CD4-positive, alpha-beta memory T cell (primary cell): ENCODE data around the gene CCM2. TPM values are rescaled to one million over a fixed set of nuclear protein-coding genes. Genes with fewer than 3 reads are reported as not detected.

Source experiments
- CTCF ChIA-PET: fragments of 350-600 bp; sonication (Branson Sonifier 250); formaldehyde crosslinking; loops from one replicate; lab custom pipeline; 2021; ENCODE audit warnings: inconsistent platforms; ENCODE audit not compliant: partially characterized antibody; lab: Charles Lee
- POLR2A ChIA-PET: fragments of 350-600 bp; sonication (Branson Sonifier 250); formaldehyde crosslinking; loops from one replicate; lab custom pipeline; 2021; ENCODE audit not compliant: partially characterized antibody; lab: Charles Lee
- DNase-seq, 5 donors: peaks; one replicate each; pipeline versions ENCODE4 v3.0.0 to v3.0.0-alpha.2; 2020 to 2022; ENCODE audit warnings: mixed read lengths in 1 of 5
- H3K27ac ChIP-seq: one replicate; pipeline ENCODE4 v1.7.0; 2013; ENCODE audit warnings: low read depth, low read length
- H3K27me3 ChIP-seq: 2 replicates; pipeline ENCODE4 v1.7.0; 2013; ENCODE audit warnings: mild to moderate bottlenecking, low read length, moderate library complexity; ENCODE audit not compliant: insufficient read depth
- H3K36me3 ChIP-seq: 2 replicates; pipeline ENCODE4 v1.7.0; 2013; ENCODE audit warnings: mild to moderate bottlenecking, low read length, moderate library complexity; ENCODE audit not compliant: insufficient read depth
- H3K4me1 ChIP-seq: 2 replicates; pipeline ENCODE4 v1.7.0; 2013; ENCODE audit warnings: mild to moderate bottlenecking, low read length, moderate library complexity; ENCODE audit not compliant: insufficient read depth
- H3K4me3 ChIP-seq, 2 donors: one replicate each; pipeline ENCODE4 v1.7.0; 2013; ENCODE audit warnings: low read length in 2 of 2, mild to moderate bottlenecking in 1 of 2
- H3K9me3 ChIP-seq, 2 donors: one replicate each; pipeline ENCODE4 v1.7.0; 2013; ENCODE audit warnings: low read length in 2 of 2, control low read depth in 1 of 2; ENCODE audit not compliant: control insufficient read depth in 1 of 2
- H3K27ac Mint-ChIP-seq, 7 donors: one replicate each; pipeline ENCODE4 v1.8.0; 2020 to 2021; ENCODE audit warnings: mixed read lengths in 7 of 7, mild to moderate bottlenecking in 6 of 7, inconsistent platforms in 3 of 7, moderate library complexity in 3 of 7
- H3K27me3 Mint-ChIP-seq, 2 donors: one replicate each; pipeline ENCODE4 v1.8.0; 2020 to 2021; ENCODE audit warnings: mixed read lengths in 2 of 2
- H3K36me3 Mint-ChIP-seq, 2 donors: one replicate each; pipeline ENCODE4 v1.8.0; 2020 to 2021; ENCODE audit warnings: mixed read lengths in 2 of 2, inconsistent platforms in 1 of 2, mild to moderate bottlenecking in 1 of 2
- H3K4me1 Mint-ChIP-seq, 4 donors: one replicate each; pipeline ENCODE4 v1.8.0; 2020 to 2021; ENCODE audit warnings: mixed read lengths in 4 of 4, mild to moderate bottlenecking in 1 of 4
- H3K4me3 Mint-ChIP-seq, 8 donors: one replicate each; pipeline ENCODE4 v1.8.0; 2020 to 2021; ENCODE audit warnings: mixed read lengths in 8 of 8, mild to moderate bottlenecking in 7 of 8, moderate library complexity in 6 of 8, inconsistent platforms in 3 of 8
- H3K9me3 Mint-ChIP-seq, 8 donors: one replicate each; pipeline ENCODE4 v1.8.0; 2020 to 2021; ENCODE audit warnings: mixed read lengths in 8 of 8, mild to moderate bottlenecking in 5 of 8, inconsistent platforms in 3 of 8, moderate library complexity in 1 of 8
- intact Hi-C: fragments of 100-400 bp; cut with micrococcal nuclease; formaldehyde crosslinking; loops from one replicate; pipeline ENCODE4 v1.15.1; 2023
- polyA plus RNA-seq, 2 donors: library from polyadenylated mRNA; unstranded; fragments of 300-500 nt; fragmentation: Illumina TruSeq; gene quantifications; one replicate each; pipeline ENCODE4 v1.2.3, GENCODE V29; 2021
- total RNA-seq, 2 experiments: library from RNA; stranded (reverse); gene quantifications; one replicate each; pipeline ENCODE4 v1.2.3, GENCODE V29; 2021

The CCM2 gene
- total and polyA plus RNA-seq, 4 experiments from 2014 or later = 82.1 to 200 (median 142) TPM

DNA sequence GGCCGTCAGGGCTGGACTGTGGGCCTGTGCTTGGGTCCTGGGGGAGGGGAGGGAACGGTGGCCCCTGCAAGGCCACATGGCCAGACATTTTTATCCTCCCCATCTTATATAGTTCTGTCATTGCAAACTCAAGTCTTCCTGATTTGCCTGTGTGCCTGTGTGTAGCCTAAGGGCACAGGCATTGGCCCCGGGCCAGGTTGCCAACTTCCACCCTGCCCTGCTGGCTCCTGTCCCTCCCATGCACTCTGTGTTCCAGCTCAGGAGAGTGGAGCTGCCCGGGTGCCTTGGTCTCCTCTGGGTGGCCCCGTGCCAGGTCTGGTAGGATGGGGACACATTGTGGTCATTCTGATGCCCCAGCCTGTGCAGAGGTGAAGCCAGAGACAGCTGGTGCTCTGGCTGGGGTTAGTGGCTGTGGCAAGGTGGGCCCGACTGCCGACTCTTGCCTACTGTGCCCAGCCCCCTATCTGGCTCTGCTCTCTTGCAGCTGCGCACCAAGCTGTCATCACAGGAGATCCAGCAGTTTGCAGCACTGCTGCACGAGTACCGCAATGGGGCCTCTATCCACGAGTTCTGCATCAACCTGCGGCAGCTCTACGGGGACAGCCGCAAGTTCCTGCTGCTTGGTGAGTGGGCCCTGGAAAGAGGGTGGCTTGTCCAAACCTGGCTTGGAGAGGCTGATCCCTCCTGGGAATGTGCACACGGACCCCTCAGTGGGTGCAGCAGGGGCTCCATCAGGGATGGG lies 74.0 kb downstream of the CCM2 start:
- H3K27ac ChIP-seq = no peak overlapping the region
- Mint-ChIP-seq H3K9me3 (peaks cover 0 to 7% (median 0%) of the 10 kb centered on the region in 8 donors), H3K27me3 (no peaks in the 10 kb centered on the region), H3K4me1 (peaks cover 0 to 5% (median 4%) of the 10 kb centered on the region in 4 donors), H3K36me3 (peaks cover 41 to 76% of the 10 kb centered on the region in 2 donors), H3K27ac (peak overlapping the region in 2 of 7 donors; percentile 17 to 22), H3K4me3 (no peak overlapping the region)
- DNase-seq = no peak
- H3K27me3 ChIP-seq = no peaks in the 10 kb centered on the region
- H3K4me3 ChIP-seq = no peak overlapping the region
- CTCF ChIA-PET = interaction anchor here (1.4 to 1.7 kb wide), 2 partner anchors 62 to 217 kb away, joined by 4 to 7 read pairs; no protein-coding TSS in a partner anchor
- no peaks in the 10 kb centered on the region for H3K4me1 ChIP-seq
- H3K36me3 ChIP-seq = peaks cover 80% of the 10 kb centered on the region
- POLR2A ChIA-PET = no interaction called here
- intact Hi-C loops = no loop called here
- no peaks in the 10 kb centered on the region for H3K9me3 ChIP-seq

GRCh38 chr7:45074528-45075354 lies 74.7 kb downstream of the CCM2 start:
- H3K4me1 ChIP-seq = no peaks in the 10 kb centered on the region
- DNase-seq = no peak
- H3K27me3 ChIP-seq = no peaks in the 10 kb centered on the region
- H3K4me3 ChIP-seq = no peak overlapping the region
- Mint-ChIP-seq H3K4me1 (peaks cover 0 to 9% (median 4%) of the 10 kb centered on the region in 4 donors), H3K27me3 (no peaks in the 10 kb centered on the region), H3K9me3 (peaks cover 0 to 7% (median 0%) of the 10 kb centered on the region in 8 donors), H3K27ac (peak overlapping the region in 3 of 7 donors; percentile 17 to 78 (median 58)), H3K36me3 (peaks cover 36 to 68% of the 10 kb centered on the region in 2 donors), H3K4me3 (no peak overlapping the region)
- no peak overlapping the region for H3K27ac ChIP-seq
- peaks cover 72% of the 10 kb centered on the region for H3K36me3 ChIP-seq
- intact Hi-C loops = no loop called here
- CTCF ChIA-PET = interaction anchor here (1.0 to 2.2 kb wide), 2 partner anchors 62 to 101 kb away, joined by 4 to 5 read pairs; no protein-coding TSS in a partner anchor
- H3K9me3 ChIP-seq = no peaks in the 10 kb centered on the region
- POLR2A ChIA-PET = interaction anchor here (1.3 kb wide), 1 partner anchor 10 kb away, joined by 3 read pairs; no protein-coding TSS in a partner anchor

DNA sequence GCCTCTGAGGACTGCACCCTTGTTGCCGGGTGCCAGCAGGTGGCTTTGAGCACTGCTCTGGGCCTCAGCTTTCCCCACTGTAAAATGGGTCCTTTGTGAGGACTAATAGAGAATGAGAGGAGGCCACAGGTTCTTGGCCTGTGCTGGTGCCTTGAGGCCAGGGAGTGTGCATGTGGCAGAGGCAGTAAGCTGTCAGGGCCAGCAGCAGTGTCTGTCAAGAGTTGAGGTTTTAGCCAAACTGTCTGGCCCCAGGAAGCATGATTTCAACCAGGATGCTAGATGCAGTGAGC lies 75.3 kb downstream of the CCM2 start:
- H3K4me1 ChIP-seq = no peaks in the 10 kb centered on the region
- CTCF ChIA-PET = interaction anchor here (1.0 to 2.2 kb wide), 2 partner anchors 61 to 102 kb away, joined by 4 to 5 read pairs; no protein-coding TSS in a partner anchor
- peaks cover 36 to 63% of the 10 kb centered on the region in 2 donors for H3K36me3 Mint-ChIP-seq

GRCh38 chr7:45075871-45076796 lies 76.1 kb downstream of the CCM2 start:
- no peak overlapping the region for H3K27ac ChIP-seq
- peaks cover 0 to 11% (median 8%) of the 10 kb centered on the region in 4 donors for H3K4me1 Mint-ChIP-seq
- intact Hi-C loops = no loop called here
- H3K9me3 ChIP-seq = no peaks in the 10 kb centered on the region
- peaks cover 58% of the 10 kb centered on the region for H3K36me3 ChIP-seq
- no peaks in the 10 kb centered on the region for H3K4me1 ChIP-seq
- no peaks in the 10 kb centered on the region for H3K27me3 ChIP-seq
- no peak for DNase-seq
- H3K27me3 Mint-ChIP-seq = no peaks in the 10 kb centered on the region
- peak overlapping the region in 2 of 7 donors; percentile 31 to 58 for H3K27ac Mint-ChIP-seq
- peaks cover 36 to 57% of the 10 kb centered on the region in 2 donors for H3K36me3 Mint-ChIP-seq
- CTCF ChIA-PET = interaction anchor here (1.0 to 2.2 kb wide), 4 partner anchors 11 to 102 kb away, joined by 3 to 6 read pairs (median 4); no protein-coding TSS in a partner anchor
- no peak overlapping the region for H3K4me3 ChIP-seq
- H3K4me3 Mint-ChIP-seq = no peak overlapping the region
- POLR2A ChIA-PET = interaction anchor here (0.6 to 1.4 kb wide), 6 partner anchors 11 to 499 kb away, joined by 3 to 4 read pairs (median 3); partner anchors contain the start of gene TBRG4
- peaks cover 0 to 7% (median 0%) of the 10 kb centered on the region in 8 donors for H3K9me3 Mint-ChIP-seq

More for the DNA sequence above, 75.3 kb downstream of the CCM2 start:
- peaks cover 0 to 7% (median 0%) of the 10 kb centered on the region in 8 donors for H3K9me3 Mint-ChIP-seq
- peak overlapping the region in 1 of 8 donors; percentile 30 for H3K4me3 Mint-ChIP-seq
- no peak overlapping the region for H3K4me3 ChIP-seq
- H3K27ac ChIP-seq = no peak overlapping the region
- no peak for DNase-seq
- H3K4me1 Mint-ChIP-seq = peaks cover 0 to 11% (median 8%) of the 10 kb centered on the region in 4 donors
- intact Hi-C loops = no loop called here
- POLR2A ChIA-PET = interaction anchor here (1.1 to 1.3 kb wide), 2 partner anchors 11 to 37 kb away, joined by 3 to 4 read pairs; partner anchors contain the start of gene TBRG4
- H3K36me3 ChIP-seq = peaks cover 66% of the 10 kb centered on the region
- peak overlapping the region in 1 of 7 donors; percentile 58 for H3K27ac Mint-ChIP-seq
- no peaks in the 10 kb centered on the region for H3K27me3 ChIP-seq
- H3K27me3 Mint-ChIP-seq = no peaks in the 10 kb centered on the region
- no peaks in the 10 kb centered on the region for H3K9me3 ChIP-seq

DNA sequence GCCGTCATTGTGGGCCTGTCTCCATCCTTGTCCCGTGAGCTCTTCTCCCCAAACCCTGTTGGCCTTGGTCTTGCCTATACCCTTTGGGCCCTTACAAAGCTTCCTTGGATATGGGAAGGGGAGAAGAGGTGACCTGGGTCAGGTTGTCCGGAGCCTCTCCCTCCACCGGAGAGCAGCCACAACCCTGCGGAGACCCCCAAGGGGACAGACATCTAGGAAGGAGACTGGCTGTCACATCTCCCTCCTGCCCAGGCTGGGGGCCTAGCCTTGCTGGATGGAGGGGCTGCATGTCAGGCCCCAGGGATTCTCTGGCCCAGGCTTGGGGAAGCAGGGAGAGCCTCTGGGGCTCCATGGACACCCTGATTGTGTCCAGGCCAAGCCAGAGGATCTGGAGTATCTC lies 76.9 kb downstream of the CCM2 start:
- H3K4me1 ChIP-seq = no peaks in the 10 kb centered on the region
- POLR2A ChIA-PET = interaction anchor here (0.8 to 1.4 kb wide), 4 partner anchors 28 to 104 kb away, joined by 3 to 4 read pairs (median 3); partner anchors contain the start of gene TBRG4

GRCh38 chr7:45077579-45077978 lies 77.6 kb downstream of the CCM2 start:
- ChIA-PET CTCF (interaction anchor here (0.9 to 1.7 kb wide), 2 partner anchors 59 to 104 kb away, joined by 3 to 6 read pairs; no protein-coding TSS in a partner anchor), POLR2A (interaction anchor here (0.8 to 1.4 kb wide), 4 partner anchors 27 to 105 kb away, joined by 3 to 4 read pairs (median 3); partner anchors contain the start of gene TBRG4)
- no peak for DNase-seq
- Histone ChIP-seq H3K4me3 (no peak overlapping the region), H3K27me3 (no peaks in the 10 kb centered on the region), H3K9me3 (no peaks in the 10 kb centered on the region), H3K36me3 (peaks cover 44% of the 10 kb centered on the region), H3K27ac (no peak overlapping the region), H3K4me1 (no peaks in the 10 kb centered on the region)
- Mint-ChIP-seq H3K36me3 (peaks cover 22 to 43% of the 10 kb centered on the region in 2 donors), H3K27ac (peak overlapping the region in 2 of 7 donors; percentile 18 to 63), H3K27me3 (no peaks in the 10 kb centered on the region), H3K4me3 (no peak overlapping the region), H3K4me1 (peaks cover 0 to 11% (median 5%) of the 10 kb centered on the region in 4 donors), H3K9me3 (peaks cover 0 to 6% (median 0%) of the 10 kb centered on the region in 8 donors)
- intact Hi-C loops = no loop called here

More for the DNA sequence above, 76.9 kb downstream of the CCM2 start:
- H3K9me3 Mint-ChIP-seq = peaks cover 0 to 6% (median 0%) of the 10 kb centered on the region in 8 donors
- no peaks in the 10 kb centered on the region for H3K27me3 Mint-ChIP-seq
- intact Hi-C loops = no loop called here
- H3K36me3 ChIP-seq = peaks cover 50% of the 10 kb centered on the region
- no peak for DNase-seq
- H3K27me3 ChIP-seq = no peaks in the 10 kb centered on the region
- H3K27ac ChIP-seq = no peak overlapping the region
- peaks cover 28 to 49% of the 10 kb centered on the region in 2 donors for H3K36me3 Mint-ChIP-seq
- H3K4me3 Mint-ChIP-seq = no peak overlapping the region
- no peaks in the 10 kb centered on the region for H3K9me3 ChIP-seq
- peak overlapping the region in 3 of 7 donors; percentile 7 to 52 (median 18) for H3K27ac Mint-ChIP-seq
- CTCF ChIA-PET = interaction anchor here (0.9 to 2.2 kb wide), 4 partner anchors 10 to 103 kb away, joined by 3 to 6 read pairs (median 4); no protein-coding TSS in a partner anchor
- H3K4me3 ChIP-seq = no peak overlapping the region
- peaks cover 0 to 11% (median 6%) of the 10 kb centered on the region in 4 donors for H3K4me1 Mint-ChIP-seq
